Measurements from ENCODE around the gene SNX25. TPM values are rescaled to one million over a fixed set of nuclear protein-coding genes. Genes with fewer than 3 reads are reported as not detected.

The SNX25 gene
- total RNA-seq = 27.0 and 27.3 TPM in 2 replicates

- peaks cover 3% of the 10 kb centered on the region for H3K27me3 Mint-ChIP-seq
- peaks cover 48% of the 10 kb centered on the region for H3K4me1 Mint-ChIP-seq
- H3K9me3 Mint-ChIP-seq = no peaks in the 10 kb centered on the region
- H3K27ac Mint-ChIP-seq = peak within 1 kb of the TSS; percentile 83
- H3K36me3 Mint-ChIP-seq (ENCODE audit: low read depth) = peaks cover 16% of the 10 kb centered on the region
- DNase-seq = peak; percentile 97
- peak within 1 kb of the TSS; percentile 94 for H3K4me3 Mint-ChIP-seq
- intact Hi-C loops (cut with micrococcal nuclease) = loop anchor here (1.0 to 10.0 kb wide), 5 partner anchors 44 to 986 kb away; partner anchors contain the start of genes ANKRD37, CCDC110 and CYP4V2
These were observed at the start of gene SNX25 for GRCh38 chr4:185209031-185209851. Gene SNX25 (plus strand): TSS chr4:185209598. CDS start chr4:185209827, 229 bp downstream.

GRCh38 chr4:185165605-185166063, 43.8 kb upstream of the SNX25 start:
- peak; percentile 76 for DNase-seq
- Mint-ChIP-seq H3K36me3 (ENCODE audit: low read depth) (peaks cover 67% of the 10 kb centered on the region), H3K4me3 (peak overlapping the region; percentile 20), H3K27me3 (peaks cover 18% of the 10 kb centered on the region), H3K27ac (peak overlapping the region; percentile 85), H3K4me1 (peaks cover 14% of the 10 kb centered on the region), H3K9me3 (no peaks in the 10 kb centered on the region)
- intact Hi-C loops (cut with micrococcal nuclease) = loop anchor here (1.0 to 2.0 kb wide), 3 partner anchors 15 to 43 kb away; partner anchors contain the start of genes SLC25A4 and SNX25

DNA sequence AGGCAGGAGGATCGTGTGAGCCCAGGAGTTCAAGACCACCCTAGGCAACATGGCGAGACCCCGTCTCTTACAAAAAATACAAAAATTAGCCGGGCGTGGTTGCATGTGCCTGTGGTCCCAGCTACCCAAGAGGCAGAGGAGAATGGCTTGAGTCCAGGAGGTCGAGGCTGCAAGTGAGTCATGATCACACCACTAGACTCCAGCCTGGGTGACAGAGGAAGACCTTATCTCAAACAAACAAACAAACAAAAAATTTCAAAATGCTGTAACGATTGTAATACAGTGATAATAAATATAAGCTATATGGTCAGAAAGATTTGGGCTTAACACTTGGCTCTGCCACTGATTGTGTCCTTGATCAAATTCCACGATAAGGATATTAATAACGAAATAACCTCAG, 42.2 kb upstream of the SNX25 start:
- DNase-seq = no peak
- Mint-ChIP-seq H3K27ac (no peak overlapping the region), H3K4me3 (no peak overlapping the region), H3K4me1 (peaks cover 14% of the 10 kb centered on the region), H3K36me3 (ENCODE audit: low read depth) (peaks cover 64% of the 10 kb centered on the region), H3K27me3 (peaks cover 18% of the 10 kb centered on the region), H3K9me3 (no peaks in the 10 kb centered on the region)
- intact Hi-C loops (cut with micrococcal nuclease) = no loop called here

DNA sequence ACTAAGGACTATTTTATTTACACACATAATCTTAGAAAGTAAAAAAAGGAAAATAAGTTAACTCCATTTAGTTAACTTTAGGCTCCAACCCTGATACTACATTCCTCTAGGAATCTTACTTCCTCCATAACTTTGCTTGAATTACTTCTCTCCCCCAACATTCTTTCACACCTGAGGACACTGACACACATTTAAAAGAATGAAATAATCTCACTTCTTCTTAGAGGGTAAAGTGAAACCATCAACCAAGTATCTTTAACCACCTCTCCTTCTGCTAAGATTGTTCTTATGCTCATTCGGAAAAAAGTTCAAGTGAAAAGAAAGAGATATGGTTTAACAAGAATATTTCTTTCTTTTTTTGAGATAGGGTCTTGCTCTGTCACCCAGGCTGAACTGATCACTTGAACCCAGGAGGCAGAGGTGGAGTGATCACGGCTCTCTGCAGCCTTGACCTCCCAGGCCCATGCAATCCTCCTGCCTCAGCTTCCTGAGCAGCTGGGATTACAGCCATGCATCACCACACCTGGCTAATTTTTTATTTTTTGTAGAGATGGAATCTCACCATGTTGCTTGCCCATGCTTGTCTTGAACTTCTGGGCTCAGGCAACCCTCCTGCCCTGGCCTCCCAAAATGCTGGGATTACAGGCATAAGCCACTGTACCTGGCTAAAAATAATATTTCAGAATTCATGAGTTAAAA, 37.9 kb upstream of the SNX25 start:
- no peaks in the 10 kb centered on the region for H3K4me1 Mint-ChIP-seq
- no peaks in the 10 kb centered on the region for H3K9me3 Mint-ChIP-seq
- no peak overlapping the region for H3K4me3 Mint-ChIP-seq

DNA sequence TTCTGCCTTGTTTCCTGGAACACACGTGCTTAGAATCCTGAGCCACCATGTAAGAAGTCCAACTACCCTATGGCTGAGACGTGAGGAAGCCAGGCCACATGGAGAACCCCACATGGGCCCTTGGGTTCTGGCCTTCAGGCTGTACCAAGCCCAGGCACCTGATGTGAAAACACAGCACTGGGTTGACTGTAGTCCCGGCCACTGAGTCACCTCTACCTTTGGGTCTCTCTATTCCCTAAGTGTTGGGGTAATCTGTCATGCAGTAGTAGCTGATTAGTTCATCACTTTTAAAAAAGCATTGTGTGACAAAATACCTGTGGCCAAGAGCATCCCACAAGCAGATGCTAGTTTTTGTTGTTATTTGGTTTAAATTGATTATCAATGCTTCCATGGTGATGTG, 29.9 kb upstream of the SNX25 start:
- Mint-ChIP-seq H3K9me3 (no peaks in the 10 kb centered on the region), H3K4me3 (no peak overlapping the region), H3K27ac (no peak overlapping the region), H3K36me3 (ENCODE audit: low read depth) (peaks cover 17% of the 10 kb centered on the region), H3K4me1 (peaks cover 6% of the 10 kb centered on the region), H3K27me3 (no peaks in the 10 kb centered on the region)
- intact Hi-C loops (cut with micrococcal nuclease) = no loop called here
- no peak for DNase-seq

More for the DNA sequence above, 37.9 kb upstream of the SNX25 start:
- intact Hi-C loops (cut with micrococcal nuclease) = no loop called here
- peaks cover 53% of the 10 kb centered on the region for H3K36me3 Mint-ChIP-seq (ENCODE audit: low read depth)
- no peak for DNase-seq
- H3K27ac Mint-ChIP-seq = no peak overlapping the region
- peaks cover 6% of the 10 kb centered on the region for H3K27me3 Mint-ChIP-seq

- Mint-ChIP-seq H3K4me1 (peaks cover 7% of the 10 kb centered on the region), H3K27ac (no peak overlapping the region), H3K9me3 (no peaks in the 10 kb centered on the region), H3K4me3 (no peak overlapping the region), H3K27me3 (no peaks in the 10 kb centered on the region), H3K36me3 (ENCODE audit: low read depth) (peaks cover 14% of the 10 kb centered on the region)
- DNase-seq = no peak
- intact Hi-C loops (cut with micrococcal nuclease) = loop anchor here (5.0 kb wide), 1 partner anchor 40 kb away; the partner anchor contains the start of gene SLC25A4
These were observed 27.2 kb upstream of the SNX25 start for GRCh38 chr4:185182239-185182638.

GRCh38 chr4:185183622-185184281, 25.6 kb upstream of the SNX25 start:
- Mint-ChIP-seq H3K36me3 (ENCODE audit: low read depth) (peaks cover 21% of the 10 kb centered on the region), H3K4me3 (no peak overlapping the region), H3K27ac (no peak overlapping the region), H3K9me3 (no peaks in the 10 kb centered on the region), H3K4me1 (peaks cover 9% of the 10 kb centered on the region), H3K27me3 (no peaks in the 10 kb centered on the region)
- intact Hi-C loops (cut with micrococcal nuclease) = loop anchor here (1.0 to 5.0 kb wide), 2 partner anchors 41 to 144 kb away; partner anchors contain the start of gene SLC25A4
- peak; percentile 92 for DNase-seq

DNA sequence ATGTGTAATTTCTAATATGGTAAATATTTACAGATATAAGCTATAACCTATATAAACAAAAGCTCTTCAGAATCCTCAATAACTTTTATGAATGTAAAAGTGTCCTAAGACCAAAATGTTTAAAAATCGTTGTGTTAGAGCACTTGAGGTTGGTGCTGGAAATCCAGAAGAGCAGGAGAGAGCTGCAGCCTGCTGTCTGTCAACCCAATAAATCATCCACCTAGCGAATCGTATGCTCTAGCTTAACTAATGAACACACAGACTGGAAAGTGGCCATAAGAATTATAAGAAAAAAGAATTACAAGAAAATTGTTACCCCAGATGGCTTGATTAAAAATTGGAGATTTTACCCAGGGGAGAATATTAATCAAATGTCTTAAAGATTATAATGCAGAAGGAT, 22.6 kb upstream of the SNX25 start:
- H3K36me3 Mint-ChIP-seq (ENCODE audit: low read depth) = peaks cover 31% of the 10 kb centered on the region
- intact Hi-C loops (cut with micrococcal nuclease) = no loop called here
- H3K4me3 Mint-ChIP-seq = no peak overlapping the region
- DNase-seq = no peak
- no peaks in the 10 kb centered on the region for H3K27me3 Mint-ChIP-seq
- peaks cover 13% of the 10 kb centered on the region for H3K4me1 Mint-ChIP-seq
- H3K9me3 Mint-ChIP-seq = no peaks in the 10 kb centered on the region
- H3K27ac Mint-ChIP-seq = no peak overlapping the region

GRCh38 chr4:185189606-185190305, 19.6 kb upstream of the SNX25 start:
- Mint-ChIP-seq H3K27ac (no peak overlapping the region), H3K9me3 (no peaks in the 10 kb centered on the region), H3K36me3 (ENCODE audit: low read depth) (peaks cover 35% of the 10 kb centered on the region), H3K27me3 (no peaks in the 10 kb centered on the region), H3K4me3 (no peak overlapping the region), H3K4me1 (peaks cover 16% of the 10 kb centered on the region)
- DNase-seq = no peak
- intact Hi-C loops (cut with micrococcal nuclease) = no loop called here

DNA sequence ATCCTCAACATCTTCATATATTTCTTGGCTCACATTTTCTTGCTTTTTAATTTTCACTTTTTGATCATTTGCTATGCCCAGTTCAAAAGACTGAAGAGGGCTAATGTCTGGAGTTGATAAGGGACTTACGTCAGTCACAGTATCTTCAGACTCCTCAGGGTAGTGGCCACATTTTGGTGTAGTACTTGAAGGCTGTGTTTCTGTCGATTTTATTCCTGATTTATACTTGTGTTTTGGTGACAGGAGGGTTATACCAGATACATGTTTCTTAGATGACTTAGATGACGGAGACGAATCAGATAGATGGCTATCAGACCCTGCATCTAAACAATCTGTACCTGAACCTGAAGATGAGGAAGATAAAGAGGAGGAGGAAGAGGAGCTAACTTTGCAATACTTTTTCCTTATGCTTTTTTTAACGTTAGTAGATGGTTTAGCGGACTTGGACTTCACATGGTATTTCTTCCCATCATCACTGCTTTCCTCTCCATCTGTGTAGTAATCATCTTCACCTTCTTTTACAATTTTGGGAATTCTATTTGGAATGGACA, 19.0 kb upstream of the SNX25 start:
- peaks cover 37% of the 10 kb centered on the region for H3K36me3 Mint-ChIP-seq (ENCODE audit: low read depth)
- no peaks in the 10 kb centered on the region for H3K9me3 Mint-ChIP-seq
- no peaks in the 10 kb centered on the region for H3K27me3 Mint-ChIP-seq
- no peak overlapping the region for H3K4me3 Mint-ChIP-seq
- no peak for DNase-seq
- H3K4me1 Mint-ChIP-seq = peaks cover 18% of the 10 kb centered on the region
- no peak overlapping the region for H3K27ac Mint-ChIP-seq
- intact Hi-C loops (cut with micrococcal nuclease) = no loop called here

- Mint-ChIP-seq H3K36me3 (ENCODE audit: low read depth) (peaks cover 39% of the 10 kb centered on the region), H3K27me3 (no peaks in the 10 kb centered on the region), H3K9me3 (no peaks in the 10 kb centered on the region), H3K4me3 (no peak overlapping the region), H3K4me1 (peaks cover 18% of the 10 kb centered on the region), H3K27ac (no peak overlapping the region)
- DNase-seq = no peak
- intact Hi-C loops (cut with micrococcal nuclease) = no loop called here
These were observed 17.3 kb upstream of the SNX25 start for GRCh38 chr4:185192059-185192458.

DNA sequence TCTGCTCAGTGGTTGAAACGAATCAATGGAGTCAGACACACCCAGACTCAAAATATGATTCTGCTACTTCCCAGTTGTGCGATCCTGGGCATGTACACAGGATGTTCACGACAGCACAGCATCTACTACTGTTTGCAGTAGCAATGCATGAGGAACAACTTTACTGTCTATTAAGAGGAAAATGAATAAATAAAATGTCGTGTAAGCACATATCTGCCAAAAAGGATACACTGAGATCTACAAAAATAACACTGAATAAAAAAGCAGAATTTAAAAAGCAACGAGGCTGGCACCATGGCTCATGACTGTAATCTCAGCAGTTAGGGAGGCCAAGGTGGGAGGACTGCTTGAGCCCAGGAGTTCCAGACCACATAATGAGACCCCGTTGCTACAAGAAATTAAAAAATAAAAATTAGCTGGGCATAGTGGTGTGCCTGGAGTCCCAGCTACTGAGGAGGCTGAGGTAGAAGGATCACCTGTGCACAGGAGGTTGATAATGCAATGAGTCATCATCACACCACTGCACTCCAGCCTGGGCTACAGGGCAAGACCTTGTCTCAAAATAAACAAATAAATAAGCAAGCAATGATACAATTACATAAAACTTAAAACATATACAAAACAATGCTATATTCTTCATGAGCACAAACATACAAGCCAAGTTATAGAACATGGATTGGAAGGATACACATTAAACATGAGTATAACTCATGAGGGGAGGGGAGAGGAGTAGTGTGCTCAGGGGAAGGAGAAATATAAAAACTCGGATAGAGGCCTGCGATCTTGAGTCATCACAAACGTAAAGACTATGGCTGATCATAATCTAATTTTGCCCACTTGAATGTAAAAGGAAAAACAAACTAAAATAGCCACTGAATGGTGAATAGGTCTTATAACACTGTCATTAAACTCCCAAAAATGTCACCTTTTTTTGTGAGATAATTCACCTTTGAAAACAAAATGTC, 14.2 kb upstream of the SNX25 start:
- peaks cover 31% of the 10 kb centered on the region for H3K36me3 Mint-ChIP-seq (ENCODE audit: low read depth)
- intact Hi-C loops (cut with micrococcal nuclease) = no loop called here

More for the DNA sequence above, 14.2 kb upstream of the SNX25 start:
- Mint-ChIP-seq H3K9me3 (no peaks in the 10 kb centered on the region), H3K4me1 (peaks cover 16% of the 10 kb centered on the region), H3K4me3 (no peak overlapping the region), H3K27me3 (no peaks in the 10 kb centered on the region), H3K27ac (no peak overlapping the region)
- DNase-seq = no peak
